HG02678 (cell line): Measurements from ENCODE around the gene PLA2G4C.

Source experiments
- ATAC-seq: cut with Tn5 transposase; IDR thresholded peaks from one replicate; pipeline ENCODE4 v1.9.1; 2021; ENCODE audit warnings: mild to moderate bottlenecking, moderate library complexity; ENCODE audit not compliant: unreplicated experiment

PLA2G4C gene

GRCh38 chr19:48000846-48001245 lies 109.8 kb downstream of the PLA2G4C start:
- no peak for ATAC-seq

GRCh38 chr19:47998800-47999199 lies 111.8 kb downstream of the PLA2G4C start:
- no peak for ATAC-seq
